T-cell (primary cell): ENCODE measurements around the gene EBF4. TPM values are rescaled to one million over a fixed set of nuclear protein-coding genes. Genes with fewer than 3 reads are reported as not detected.

Experiments
- ATAC-seq, 4 experiments: fragments of 200-7000 bp in 3 of 4; fragments of 150-1000 bp in 1 of 4; cut with Tn5 transposase; replicated peaks in 1 of 4; 1 replicate in 3 of 4; 2 replicates in 1 of 4; pipeline ENCODE4 v1.10.0; 2021; ENCODE audit warnings: moderate library complexity in 3 of 4, mild to moderate bottlenecking in 2 of 4, moderate number of reproducible peaks in 1 of 4
- CTCF ChIA-PET, 2 donors: fragments of 300-600 bp; sonication (Branson Sonifier 250); formaldehyde crosslinking; loops; one replicate each; lab custom pipeline; 2022; ENCODE audit warnings: antibody characterized with exemption in 2 of 2; lab: Charles Lee
- POLR2A ChIA-PET, 2 donors: fragments of 300-600 bp; sonication (Branson Sonifier 250); formaldehyde crosslinking; loops; one replicate each; lab custom pipeline; 2022; ENCODE audit warnings: antibody characterized with exemption in 2 of 2; lab: Charles Lee
- DNase-seq, 35 experiments: peaks; one replicate each; pipeline versions ENCODE4 v3.0.0 to v3.0.0-alpha.2; 2013 to 2023
- H3K27ac ChIP-seq: one replicate; pipeline ENCODE4 v1.5.1; 2013; ENCODE audit warnings: low read length
- H3K27me3 ChIP-seq, 2 experiments: replicated peaks in 1 of 2; 1 replicate in 1 of 2; 2 replicates in 1 of 2; pipeline versions ENCODE4 v1.6.1 to v1.7.0; 2013; ENCODE audit warnings: low read length in 1 of 2, mixed read lengths in 1 of 2; ENCODE audit not compliant: control insufficient read depth in 2 of 2, insufficient read depth in 2 of 2; ENCODE audit errors: extremely low read depth in 1 of 2
- H3K36me3 ChIP-seq, 2 donors: 1 replicate in 1 of 2; 2 replicates in 1 of 2; pipeline versions ENCODE4 v1.6.1 to v1.7.0; 2013; ENCODE audit warnings: low read length in 1 of 2; ENCODE audit not compliant: control insufficient read depth in 2 of 2, insufficient read depth in 1 of 2; ENCODE audit errors: extremely low read depth in 1 of 2
- H3K4me1 ChIP-seq, 2 experiments: 1 replicate in 1 of 2; 2 replicates in 1 of 2; pipeline versions ENCODE4 v1.6.1 to v1.7.0; 2013; ENCODE audit warnings: low read length in 2 of 2, mixed read lengths in 1 of 2; ENCODE audit not compliant: insufficient read depth in 2 of 2, control insufficient read depth in 1 of 2; ENCODE audit errors: extremely low read depth in 1 of 2
- H3K4me3 ChIP-seq, 2 donors: 1 replicate in 1 of 2; 2 replicates in 1 of 2; pipeline versions ENCODE4 v1.5.1 to v1.7.0; 2013; ENCODE audit warnings: mild to moderate bottlenecking in 2 of 2, low read length in 1 of 2, moderate library complexity in 1 of 2; ENCODE audit not compliant: control insufficient read depth in 1 of 2; ENCODE audit errors: extremely low read depth in 1 of 2
- H3K9me3 ChIP-seq: 2 replicates; pipeline ENCODE4 v1.7.0; 2013
- H3K27ac Mint-ChIP-seq, 2 donors: one replicate each; pipeline ENCODE4 v1.8.0; 2020 to 2021; ENCODE audit warnings: mild to moderate bottlenecking in 2 of 2, mixed read lengths in 2 of 2
- H3K27me3 Mint-ChIP-seq, 2 donors: one replicate each; pipeline ENCODE4 v1.8.0; 2021 to 2022; ENCODE audit warnings: mixed read lengths in 2 of 2
- H3K36me3 Mint-ChIP-seq: one replicate; pipeline ENCODE4 v1.8.0; 2021; ENCODE audit warnings: mixed read lengths
- H3K4me1 Mint-ChIP-seq, 3 donors: one replicate each; pipeline ENCODE4 v1.8.0; 2020 to 2022; ENCODE audit warnings: mixed read lengths in 3 of 3, mild to moderate bottlenecking in 1 of 3
- H3K4me3 Mint-ChIP-seq, 3 donors: one replicate each; pipeline ENCODE4 v1.8.0; 2020 to 2022; ENCODE audit warnings: mild to moderate bottlenecking in 3 of 3, mixed read lengths in 3 of 3, moderate library complexity in 3 of 3
- H3K9me3 Mint-ChIP-seq, 3 donors: one replicate each; pipeline ENCODE4 v1.8.0; 2020 to 2022; ENCODE audit warnings: mixed read lengths in 3 of 3
- WGBS: methylation state at CpG from one replicate; pipeline ENCODE4 v1.1.5; 2013; ENCODE audit warnings: missing lambda C conversion rate; ENCODE audit not compliant: insufficient coverage; 5-methylcytosine and 5-hydroxymethylcytosine counted together
- total RNA-seq, 35 experiments: library from RNA in 6 of 35; stranded (reverse) in 6 of 35; fragments of 120-200 nt in 1 of 35; gene quantifications; one replicate each; pipeline versions ENCODE4 v1.2.1 to v1.2.4 and lab custom pipeline; 2013 to 2026

EBF4 gene
- total RNA-seq, 5 donors from 2014 or later (not counting 1 experiment from before 2014, with no cell fraction given): 4.2 to 10.5 (median 6.8) TPM

DNA sequence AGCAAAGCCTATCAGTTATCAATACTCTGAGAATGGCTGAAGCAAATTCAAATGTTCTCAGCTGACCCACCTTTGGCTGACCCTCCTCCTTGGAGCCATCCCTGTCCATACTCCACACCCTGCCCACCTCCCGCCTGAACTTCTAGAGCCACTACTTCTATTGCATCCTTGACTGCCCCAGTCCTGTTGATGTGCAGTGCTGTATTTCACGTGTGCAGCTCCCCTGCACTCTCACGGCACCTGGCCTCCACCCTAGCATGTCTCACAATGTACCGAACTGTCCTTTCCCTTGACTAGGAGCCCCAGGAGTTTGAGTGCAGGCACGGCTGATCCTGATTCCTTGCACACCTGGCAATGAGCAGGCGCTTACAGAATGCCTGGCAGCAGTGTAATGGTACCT, 100.9 kb downstream of the EBF4 start:
- H3K4me1 ChIP-seq: peaks cover 0 to 2% of the 10 kb centered on the region in 2 experiments
- Mint-ChIP-seq H3K27ac (no peak overlapping the region), H3K27me3 (peaks cover 34 to 57% of the 10 kb centered on the region in 2 donors), H3K4me3 (no peak overlapping the region), H3K9me3 (no peaks in the 10 kb centered on the region), H3K4me1 (peaks cover 0 to 2% (median 0%) of the 10 kb centered on the region in 3 donors), H3K36me3 (no peaks in the 10 kb centered on the region)
- ATAC-seq: no peak
- no peak overlapping the region for H3K27ac ChIP-seq
- ChIA-PET CTCF (no interaction called here), POLR2A (no interaction called here)
- no peak overlapping the region for H3K4me3 ChIP-seq
- peaks cover 0 to 62% of the 10 kb centered on the region in 2 experiments for H3K27me3 ChIP-seq
- DNase-seq: no peak
- no peaks in the 10 kb centered on the region for H3K36me3 ChIP-seq
- WGBS: 89% methylated on average over 5 of the region's 6 CpGs
- H3K9me3 ChIP-seq: no peaks in the 10 kb centered on the region

DNA sequence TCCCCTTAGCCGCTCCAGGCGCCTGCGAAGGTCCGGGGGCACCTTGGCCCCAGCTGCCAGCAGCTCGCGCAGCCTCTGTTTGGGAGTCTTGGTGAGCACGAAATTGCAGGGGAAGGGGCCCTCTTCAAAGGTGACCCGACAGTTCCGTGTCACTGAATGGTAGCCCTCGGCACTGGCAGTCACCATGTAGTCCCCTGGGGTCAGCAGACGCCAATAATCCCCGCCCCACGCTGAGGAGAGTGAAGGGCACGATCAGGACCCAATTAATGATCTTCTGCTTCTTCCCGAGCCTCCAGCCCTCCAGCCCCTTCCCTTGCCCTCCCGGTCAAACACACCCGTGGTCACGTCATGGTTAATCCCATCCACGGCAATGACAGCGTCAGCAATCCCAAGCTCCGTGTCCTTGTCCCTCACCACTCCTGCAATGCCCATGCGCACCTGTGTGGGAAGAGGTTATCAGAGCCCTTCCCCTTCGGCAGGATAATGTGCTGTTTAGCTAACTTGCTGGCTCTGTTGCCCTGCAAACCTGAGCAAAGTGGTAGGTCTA, 101.7 kb downstream of the EBF4 start:
- ATAC-seq (no peak), DNase-seq (no peak)
- peaks cover 5 to 6% (median 6%) of the 10 kb centered on the region in 3 donors for H3K4me1 Mint-ChIP-seq
- Histone ChIP-seq H3K4me1 (peaks cover 0 to 7% of the 10 kb centered on the region in 2 experiments), H3K36me3 (no peaks in the 10 kb centered on the region), H3K27ac (no peak overlapping the region), H3K9me3 (no peaks in the 10 kb centered on the region), H3K4me3 (no peak overlapping the region), H3K27me3 (peaks cover 0 to 66% of the 10 kb centered on the region in 2 experiments)
- H3K9me3 Mint-ChIP-seq: no peaks in the 10 kb centered on the region
- CTCF ChIA-PET: no interaction called here
- POLR2A ChIA-PET: no interaction called here
- WGBS: 89% methylated on average over 8 of the region's 23 CpGs
- H3K27me3 Mint-ChIP-seq: peaks cover 40 to 59% of the 10 kb centered on the region in 2 donors
- H3K27ac Mint-ChIP-seq: no peak overlapping the region
- H3K4me3 Mint-ChIP-seq: no peak overlapping the region
- no peaks in the 10 kb centered on the region for H3K36me3 Mint-ChIP-seq

DNA sequence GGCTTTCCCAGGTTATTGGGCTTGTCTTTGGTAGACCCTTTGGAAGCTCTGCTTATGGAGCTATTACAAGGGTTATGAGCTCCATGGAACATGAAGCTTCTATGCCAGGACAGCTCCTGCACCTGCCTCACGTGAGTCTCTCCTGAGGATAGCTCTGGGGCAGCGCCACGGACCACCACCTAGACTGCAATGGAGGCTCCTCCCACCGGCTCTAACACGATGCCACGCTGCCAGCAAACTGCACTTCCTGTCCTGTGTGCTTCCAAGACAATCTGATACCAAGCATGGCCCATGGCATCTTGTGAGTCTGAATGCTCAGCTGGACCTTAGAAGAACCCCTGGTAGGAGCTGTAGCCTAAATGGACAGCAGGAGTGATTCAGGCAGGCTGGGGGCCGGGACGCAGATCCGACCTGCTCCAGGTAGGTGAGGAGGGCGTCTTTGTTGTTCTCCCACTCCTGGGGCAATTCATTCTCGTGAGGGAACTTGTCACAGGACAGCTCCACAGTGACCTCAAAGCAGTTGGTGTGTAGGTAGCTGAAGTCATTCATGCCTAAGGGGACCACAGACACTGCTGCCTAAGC, 102.4 kb downstream of the EBF4 start:
- Histone ChIP-seq H3K27ac (no peak overlapping the region), H3K9me3 (no peaks in the 10 kb centered on the region), H3K4me3 (no peak overlapping the region), H3K36me3 (no peaks in the 10 kb centered on the region), H3K4me1 (peaks cover 0 to 14% of the 10 kb centered on the region in 2 experiments), H3K27me3 (peaks cover 0 to 69% of the 10 kb centered on the region in 2 experiments)
- CTCF ChIA-PET: no interaction called here
- Mint-ChIP-seq H3K4me1 (peaks cover 12 to 13% (median 13%) of the 10 kb centered on the region in 3 donors), H3K36me3 (no peaks in the 10 kb centered on the region), H3K27ac (no peak overlapping the region), H3K27me3 (peaks cover 47 to 59% of the 10 kb centered on the region in 2 donors), H3K9me3 (no peaks in the 10 kb centered on the region), H3K4me3 (no peak overlapping the region)
- ATAC-seq (no peak), DNase-seq (no peak)
- POLR2A ChIA-PET: no interaction called here
- 84% methylated on average over 10 of the region's 11 CpGs for WGBS

DNA sequence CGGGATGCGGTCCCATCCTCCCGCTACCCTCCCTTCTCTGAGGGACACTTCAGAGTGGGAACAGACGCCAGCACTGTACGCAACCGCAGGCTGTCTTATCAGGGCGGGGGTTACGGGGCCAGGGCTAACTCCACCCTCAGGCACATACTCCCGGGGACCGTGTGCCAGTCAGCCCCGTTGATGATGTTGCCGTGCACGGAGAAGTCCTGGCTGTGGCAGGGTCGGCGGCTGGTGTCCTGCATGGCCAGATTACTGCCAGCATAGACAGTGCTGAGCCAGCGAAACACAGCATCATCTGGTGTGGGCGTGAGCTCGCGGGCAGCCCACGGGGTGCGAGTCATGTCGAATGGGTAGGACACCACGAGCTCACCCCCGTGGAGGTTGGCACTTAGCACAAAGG, 102.9 kb downstream of the EBF4 start:
- H3K9me3 Mint-ChIP-seq: no peaks in the 10 kb centered on the region
- Histone ChIP-seq H3K4me3 (no peak overlapping the region), H3K4me1 (peaks cover 0 to 17% of the 10 kb centered on the region in 2 experiments), H3K36me3 (no peaks in the 10 kb centered on the region), H3K27ac (no peak overlapping the region), H3K9me3 (no peaks in the 10 kb centered on the region), H3K27me3 (peaks cover 0 to 72% of the 10 kb centered on the region in 2 experiments)
- ChIA-PET CTCF (interaction anchor here in 1 of 2 donors (0.6 kb wide), 1 partner anchor 1569 kb away, joined by 3 read pairs; the partner anchor contains the start of gene RAD21L1), POLR2A (no interaction called here)
- ATAC-seq: no peak
- H3K4me3 Mint-ChIP-seq: no peak overlapping the region
- 82% methylated on average over 24 of the region's 24 CpGs for WGBS
- peaks cover 15 to 16% (median 15%) of the 10 kb centered on the region in 3 donors for H3K4me1 Mint-ChIP-seq
- H3K36me3 Mint-ChIP-seq: no peaks in the 10 kb centered on the region
- H3K27me3 Mint-ChIP-seq: peaks cover 46 to 58% of the 10 kb centered on the region in 2 donors
- no peak overlapping the region for H3K27ac Mint-ChIP-seq
- DNase-seq: no peak

DNA sequence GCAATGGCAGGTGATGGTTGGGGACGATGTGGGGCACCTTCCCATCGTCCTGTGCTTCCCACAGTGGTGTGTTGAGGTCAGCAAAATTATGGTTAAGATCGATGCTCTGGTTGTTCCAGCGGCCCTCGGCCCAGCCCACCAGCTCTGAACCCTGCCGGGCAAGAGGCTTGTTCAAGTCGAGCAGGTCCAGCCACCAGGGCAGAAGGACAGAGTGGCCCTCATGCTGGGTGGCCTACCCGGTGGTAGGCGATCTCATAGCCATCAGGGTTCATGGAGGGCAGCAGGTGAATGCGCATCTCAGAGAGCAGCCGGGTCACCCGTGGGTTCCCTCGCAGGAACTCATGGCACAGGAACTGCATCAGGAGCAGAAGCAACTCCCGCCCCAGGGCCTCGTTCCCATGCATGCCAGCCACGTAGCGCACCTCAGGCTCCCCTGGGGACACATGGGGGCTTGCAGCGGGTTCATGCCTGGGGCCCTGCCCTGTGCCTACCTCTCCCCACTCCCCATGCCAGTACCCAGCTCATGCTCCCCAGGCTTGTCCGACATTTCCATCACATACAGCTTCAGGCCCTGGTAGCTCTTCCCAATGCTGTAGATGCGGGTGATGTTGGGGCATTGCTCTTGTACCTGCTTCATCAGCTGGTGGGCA, 103.6 kb downstream of the EBF4 start:
- Histone ChIP-seq H3K4me1 (peaks cover 4 to 23% of the 10 kb centered on the region in 2 experiments), H3K4me3 (no peak overlapping the region), H3K36me3 (no peaks in the 10 kb centered on the region), H3K27me3 (peaks cover 0 to 79% of the 10 kb centered on the region in 2 experiments), H3K27ac (no peak overlapping the region), H3K9me3 (no peaks in the 10 kb centered on the region)
- no peak for ATAC-seq
- Mint-ChIP-seq H3K27me3 (peaks cover 47 to 61% of the 10 kb centered on the region in 2 donors), H3K36me3 (no peaks in the 10 kb centered on the region), H3K4me3 (no peak overlapping the region), H3K4me1 (peaks cover 21% of the 10 kb centered on the region in 3 donors), H3K27ac (no peak overlapping the region), H3K9me3 (no peaks in the 10 kb centered on the region)
- ChIA-PET POLR2A (no interaction called here), CTCF (interaction anchor here in 1 of 2 donors (0.6 kb wide), 1 partner anchor 1570 kb away, joined by 3 read pairs; the partner anchor contains the start of gene RAD21L1)
- DNase-seq: no peak
- 90% methylated on average over 18 of the region's 20 CpGs for WGBS

DNA sequence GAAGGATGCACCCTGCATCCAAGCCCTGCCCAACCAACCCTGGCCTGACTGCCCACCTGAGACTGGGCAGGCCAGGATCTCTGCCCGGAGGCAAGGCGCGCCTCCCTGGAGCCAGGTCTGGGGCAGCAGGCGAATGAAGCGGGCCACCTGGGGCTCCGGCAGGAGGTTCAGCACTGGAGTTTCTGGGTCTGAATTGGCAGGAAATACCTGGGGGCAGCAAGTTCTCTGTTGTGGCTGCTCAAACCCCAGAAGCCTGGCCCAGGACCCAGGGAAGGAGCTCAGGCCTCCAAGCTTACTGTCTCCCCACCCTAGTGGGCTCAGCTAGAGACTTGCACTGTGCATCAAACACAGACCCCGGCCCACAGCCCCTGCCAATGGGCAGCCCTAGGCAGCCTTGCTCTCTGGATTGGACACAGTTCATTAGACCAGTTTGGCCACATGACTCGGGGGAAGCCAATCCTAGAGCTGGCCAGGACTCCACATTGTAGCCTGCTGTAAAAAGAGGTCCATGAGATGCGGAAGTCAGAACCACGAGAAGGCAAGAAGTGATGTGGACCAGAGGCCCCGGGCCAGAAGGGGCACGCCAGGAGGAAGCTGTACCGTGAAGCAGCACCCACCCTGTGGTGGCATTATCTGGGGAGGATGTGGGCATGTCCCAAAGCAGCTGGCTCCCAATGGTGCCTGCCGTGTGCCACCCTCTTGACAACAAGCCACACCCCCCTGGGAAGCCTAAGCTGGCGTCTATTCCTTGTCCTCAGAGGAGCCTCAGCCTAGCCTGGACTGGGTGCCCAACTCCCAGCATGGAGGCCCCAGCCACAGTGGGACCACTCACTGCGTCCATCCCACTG, 104.8 kb downstream of the EBF4 start:
- no peaks in the 10 kb centered on the region for H3K36me3 Mint-ChIP-seq
- no peak for DNase-seq
- Histone ChIP-seq H3K27me3 (peaks cover 0 to 89% of the 10 kb centered on the region in 2 experiments), H3K36me3 (no peaks in the 10 kb centered on the region), H3K27ac (no peak overlapping the region), H3K4me3 (no peak overlapping the region), H3K9me3 (no peaks in the 10 kb centered on the region), H3K4me1 (peaks cover 4 to 27% of the 10 kb centered on the region in 2 experiments)
- no peaks in the 10 kb centered on the region for H3K9me3 Mint-ChIP-seq
- peaks cover 24 to 27% (median 25%) of the 10 kb centered on the region in 3 donors for H3K4me1 Mint-ChIP-seq
- 70% methylated on average over 16 of the region's 16 CpGs for WGBS
- H3K4me3 Mint-ChIP-seq: no peak overlapping the region
- no peak for ATAC-seq
- peaks cover 51 to 68% of the 10 kb centered on the region in 2 donors for H3K27me3 Mint-ChIP-seq
- ChIA-PET POLR2A (no interaction called here), CTCF (no interaction called here)
- no peak overlapping the region for H3K27ac Mint-ChIP-seq
